Gastrocnemius medialis (tissue), 4 donors: ENCODE data around the gene EVL.

ENCODE experiments used
- CTCF ChIP-seq, 5 experiments: fragments of 450-650 bp in 3 of 5; fragments of 200-600 bp in 2 of 5; sonication (generic) in 2 of 5; IDR thresholded peaks in 4 of 5; conservative IDR thresholded peaks in 1 of 5; 1 replicate in 4 of 5; 2 replicates in 1 of 5; pipeline ENCODE4 v1.5.1; 2016 to 2019; ENCODE audit warnings: antibody characterized with exemption in 5 of 5, mild to moderate bottlenecking in 3 of 5, moderate library complexity in 3 of 5
- POLR2A ChIP-seq, 2 donors: fragments of 450-650 bp; IDR thresholded peaks; one replicate each; pipeline ENCODE4 v1.6.1; 2017; ENCODE audit warnings: antibody characterized with exemption in 2 of 2, mild to moderate bottlenecking in 2 of 2, moderate library complexity in 2 of 2

GRCh38 chr14:100170880-100171279 is 105.7 kb downstream of the EVL start:
- TF ChIP-seq CTCF (IDR thresholded peaks at IDR 0.05 in 4 of 5, conservative IDR thresholded peaks at IDR 0.05 in 1 of 5) (no peak), POLR2A (IDR thresholded peaks at IDR 0.05) (no peak)
